Uterus (tissue), 4 donors: ENCODE data around the gene S1PR4. TPM values are rescaled to one million over a fixed set of nuclear protein-coding genes. Genes with fewer than 3 reads are reported as not detected.
A peak's percentile ranks its signal among the peaks of the same experiment; 100 is the strongest.

Experiments used
- DNase-seq, 2 donors: peaks; one replicate each; pipeline ENCODE4 v3.0.0-alpha.2; 2019 to 2020
- H3K27ac ChIP-seq, 2 donors: fragments of 200-600 bp; sonication (generic); 1 replicate in 1 of 2; 2 replicates in 1 of 2; pipeline ENCODE4 v1.5.1; 2016 to 2018
- H3K27me3 ChIP-seq, 2 donors: fragments of 200-600 bp; sonication (generic); one replicate each; pipeline ENCODE4 v1.5.1; 2018 to 2019; ENCODE audit warnings: control low read depth in 1 of 2
- H3K36me3 ChIP-seq, 2 donors: fragments of 200-600 bp; sonication (generic); one replicate each; pipeline ENCODE4 v1.5.1; 2019; ENCODE audit warnings: control low read depth in 1 of 2
- H3K4me1 ChIP-seq, 2 donors: fragments of 200-600 bp; sonication (generic); one replicate each; pipeline ENCODE4 v1.5.1; 2018 to 2019; ENCODE audit warnings: control low read depth in 1 of 2
- H3K4me3 ChIP-seq, 2 donors: fragments of 200-600 bp; sonication (generic); 1 replicate in 1 of 2; 2 replicates in 1 of 2; pipeline ENCODE4 v1.5.1; 2018 to 2019; ENCODE audit warnings: mild to moderate bottlenecking in 1 of 2
- H3K9me3 ChIP-seq, 2 donors: fragments of 200-600 bp; sonication (generic); one replicate each; pipeline ENCODE4 v1.5.1; 2019; ENCODE audit warnings: control low read depth in 1 of 2
- CTCF ChIP-seq, 4 experiments: fragments of 200-600 bp in 2 of 4; fragments of 450-650 bp in 2 of 4; sonication (generic) in 2 of 4; IDR thresholded peaks; one replicate each; pipeline ENCODE4 v1.5.1; 2016 to 2019; ENCODE audit warnings: antibody characterized with exemption in 4 of 4, mild to moderate bottlenecking in 2 of 4, moderate library complexity in 1 of 4
- POLR2A ChIP-seq, 2 donors: fragments of 450-650 bp; IDR thresholded peaks; one replicate each; pipeline ENCODE4 v1.6.1; 2016; ENCODE audit warnings: antibody characterized with exemption in 2 of 2, mild to moderate bottlenecking in 1 of 2, moderate library complexity in 1 of 2
- intact Hi-C: fragments of 100-400 bp; cut with DNase I; formaldehyde crosslinking; loops from one replicate; pipeline ENCODE4 v1.15.1; 2023; ENCODE audit warnings: low total_unique reads
- total RNA-seq, 4 donors: library from RNA; depleted of rRNA in 3 of 4; stranded (reverse); fragments of >200 nt in 3 of 4; gene quantifications; one replicate each; pipeline versions ENCODE4 v1.1.0 to v1.2.4, GENCODE V29; 2014 to 2023
- donor health status: DM: yes; HTN: yes; CAD: no.

Gene S1PR4
- total RNA-seq, 4 donors from 2014 or later = 1.3 to 2.0 TPM; not detected in 2

DNA sequence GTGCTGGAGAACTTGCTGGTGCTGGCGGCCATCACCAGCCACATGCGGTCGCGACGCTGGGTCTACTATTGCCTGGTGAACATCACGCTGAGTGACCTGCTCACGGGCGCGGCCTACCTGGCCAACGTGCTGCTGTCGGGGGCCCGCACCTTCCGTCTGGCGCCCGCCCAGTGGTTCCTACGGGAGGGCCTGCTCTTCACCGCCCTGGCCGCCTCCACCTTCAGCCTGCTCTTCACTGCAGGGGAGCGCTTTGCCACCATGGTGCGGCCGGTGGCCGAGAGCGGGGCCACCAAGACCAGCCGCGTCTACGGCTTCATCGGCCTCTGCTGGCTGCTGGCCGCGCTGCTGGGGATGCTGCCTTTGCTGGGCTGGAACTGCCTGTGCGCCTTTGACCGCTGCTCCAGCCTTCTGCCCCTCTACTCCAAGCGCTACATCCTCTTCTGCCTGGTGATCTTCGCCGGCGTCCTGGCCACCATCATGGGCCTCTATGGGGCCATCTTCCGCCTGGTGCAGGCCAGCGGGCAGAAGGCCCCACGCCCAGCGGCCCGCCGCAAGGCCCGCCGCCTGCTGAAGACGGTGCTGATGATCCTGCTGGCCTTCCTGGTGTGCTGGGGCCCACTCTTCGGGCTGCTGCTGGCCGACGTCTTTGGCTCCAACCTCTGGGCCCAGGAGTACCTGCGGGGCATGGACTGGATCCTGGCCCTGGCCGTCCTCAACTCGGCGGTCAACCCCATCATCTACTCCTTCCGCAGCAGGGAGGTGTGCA is 587 bp downstream of the S1PR4 start:
- Histone ChIP-seq H3K27ac (no peak overlapping the region), H3K4me3 (no peak overlapping the region), H3K27me3 (no peaks in the 10 kb centered on the region), H3K36me3 (no peaks in the 10 kb centered on the region), H3K4me1 (no peaks in the 10 kb centered on the region), H3K9me3 (no peaks in the 10 kb centered on the region)
- TF ChIP-seq CTCF (IDR thresholded peaks at IDR 0.05) = no peak
- no peak for DNase-seq
- intact Hi-C loops = no loop called here

DNA sequence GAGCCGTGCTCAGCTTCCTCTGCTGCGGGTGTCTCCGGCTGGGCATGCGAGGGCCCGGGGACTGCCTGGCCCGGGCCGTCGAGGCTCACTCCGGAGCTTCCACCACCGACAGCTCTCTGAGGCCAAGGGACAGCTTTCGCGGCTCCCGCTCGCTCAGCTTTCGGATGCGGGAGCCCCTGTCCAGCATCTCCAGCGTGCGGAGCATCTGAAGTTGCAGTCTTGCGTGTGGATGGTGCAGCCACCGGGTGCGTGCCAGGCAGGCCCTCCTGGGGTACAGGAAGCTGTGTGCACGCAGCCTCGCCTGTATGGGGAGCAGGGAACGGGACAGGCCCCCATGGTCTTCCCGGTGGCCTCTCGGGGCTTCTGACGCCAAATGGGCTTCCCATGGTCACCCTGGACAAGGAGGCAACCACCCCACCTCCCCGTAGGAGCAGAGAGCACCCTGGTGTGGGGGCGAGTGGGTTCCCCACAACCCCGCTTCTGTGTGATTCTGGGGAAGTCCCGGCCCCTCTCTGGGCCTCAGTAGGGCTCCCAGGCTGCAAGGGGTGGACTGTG is 1.2 kb downstream of the S1PR4 start:
- Histone ChIP-seq H3K4me1 (no peaks in the 10 kb centered on the region), H3K36me3 (no peaks in the 10 kb centered on the region), H3K27me3 (no peaks in the 10 kb centered on the region), H3K27ac (no peak overlapping the region), H3K4me3 (no peak overlapping the region), H3K9me3 (no peaks in the 10 kb centered on the region)
- TF ChIP-seq CTCF (IDR thresholded peaks at IDR 0.05) = no peak
- no peak for TF ChIP-seq POLR2A (IDR thresholded peaks at IDR 0.05)
- intact Hi-C loops = no loop called here
- DNase-seq = no peak

DNA sequence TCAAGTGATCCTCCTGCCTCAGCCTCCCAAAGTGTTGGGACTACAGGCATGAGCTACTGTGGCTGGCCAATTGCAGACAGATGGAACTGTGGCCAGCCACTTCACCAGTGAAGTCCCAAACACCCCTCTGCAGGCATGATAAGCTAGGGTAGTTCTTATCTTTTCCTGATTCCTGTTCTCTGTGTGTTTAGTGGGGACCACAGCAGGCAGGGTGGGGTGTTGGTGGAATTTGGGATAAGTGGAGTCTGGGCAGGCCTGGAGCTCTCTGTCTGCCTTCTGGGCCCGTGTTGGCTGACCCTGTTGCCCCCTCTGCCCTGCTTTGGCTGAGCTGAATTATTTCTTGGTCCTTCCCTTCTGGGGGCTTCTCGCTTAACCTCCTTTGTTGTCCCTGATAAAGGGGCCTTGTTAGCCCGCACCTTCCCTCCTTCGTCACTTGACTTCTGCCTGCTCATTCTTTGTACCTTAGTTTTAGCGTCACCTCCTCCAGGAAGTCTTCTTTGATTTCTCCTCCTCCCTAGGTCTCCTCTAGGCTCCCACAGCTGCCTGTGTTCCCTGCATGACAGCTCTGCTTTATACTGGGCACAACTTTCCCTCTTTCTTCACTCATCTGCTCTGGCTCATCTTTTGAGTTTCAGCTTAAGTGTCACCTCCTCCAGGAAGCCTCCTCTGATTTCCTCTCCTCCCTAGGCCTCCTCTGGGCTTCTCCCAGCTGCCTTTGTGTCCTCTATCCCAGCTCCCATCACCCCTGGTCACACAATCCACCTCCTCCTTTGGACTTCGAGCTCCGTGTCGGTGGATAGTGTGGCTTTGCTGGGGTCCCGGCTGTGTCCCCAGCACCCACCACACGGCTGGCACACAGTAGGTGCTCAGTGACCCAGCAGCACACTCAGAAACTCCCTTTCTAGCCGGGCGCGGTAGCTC is 5.4 kb downstream of the S1PR4 start:
- Histone ChIP-seq H3K27me3 (no peaks in the 10 kb centered on the region), H3K36me3 (no peaks in the 10 kb centered on the region), H3K4me3 (no peak overlapping the region), H3K4me1 (peaks cover 0 to 16% of the 10 kb centered on the region in 2 donors), H3K27ac (no peak overlapping the region), H3K9me3 (no peaks in the 10 kb centered on the region)
- DNase-seq = no peak
- TF ChIP-seq CTCF (IDR thresholded peaks at IDR 0.05) (no peak), POLR2A (IDR thresholded peaks at IDR 0.05) (no peak)
- intact Hi-C loops = no loop called here

DNA sequence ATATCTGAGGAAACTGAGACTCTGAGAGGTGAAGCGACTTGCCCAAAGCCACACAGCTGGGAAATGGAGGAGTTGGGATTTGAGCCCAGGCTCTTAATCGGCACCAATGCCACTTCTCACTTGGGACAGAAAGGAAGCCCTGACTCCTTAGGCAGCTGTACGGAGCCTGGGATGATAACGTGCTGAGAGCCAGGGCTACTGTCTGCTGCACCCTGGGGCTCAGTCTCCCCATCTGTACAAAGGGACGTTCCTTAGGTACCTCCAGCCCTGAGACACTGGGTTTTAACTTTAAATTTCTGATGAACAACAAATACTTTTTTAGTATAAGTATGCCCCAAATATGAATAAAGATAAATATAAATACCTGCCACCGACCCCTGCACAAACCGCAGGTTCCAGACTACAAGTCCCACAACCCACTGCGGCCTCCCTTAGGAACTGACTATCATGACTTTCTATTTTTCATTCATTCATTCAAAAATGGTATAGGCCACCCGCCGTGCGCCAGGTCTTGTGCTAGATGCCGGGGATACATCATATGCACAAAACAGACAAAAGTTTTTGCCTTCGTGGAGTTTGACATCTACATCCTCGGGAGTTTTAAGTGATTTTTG is 6.4 kb downstream of the S1PR4 start:
- no peak for TF ChIP-seq POLR2A (IDR thresholded peaks at IDR 0.05)
- TF ChIP-seq CTCF (IDR thresholded peaks at IDR 0.05) = no peak
- H3K4me3 ChIP-seq = peak overlapping the region; percentile 56 to 99
- no peaks in the 10 kb centered on the region for H3K9me3 ChIP-seq
- intact Hi-C loops = no loop called here
- H3K27me3 ChIP-seq = no peaks in the 10 kb centered on the region
- H3K36me3 ChIP-seq = no peaks in the 10 kb centered on the region
- DNase-seq = peak in 1 of 2 donors; percentile 80
- peak overlapping the region; percentile 84 to 88 for H3K27ac ChIP-seq
- H3K4me1 ChIP-seq = peaks cover 0 to 16% of the 10 kb centered on the region in 2 donors
